Endodermal cell (in vitro differentiated cells): Measurements from ENCODE around the gene MOB1A. TPM values are rescaled to one million over a fixed set of nuclear protein-coding genes. Genes with fewer than 3 reads are reported as not detected.

Experiments used
- DNase-seq: peaks from one replicate; pipeline ENCODE4 v3.0.0-alpha.2; 2017
- H3K27ac ChIP-seq: 2 replicates; pipeline ENCODE4 v1.5.1; 2013; ENCODE audit warnings: mild to moderate bottlenecking, low read depth, low read length, moderate library complexity
- H3K27me3 ChIP-seq: 2 replicates; pipeline ENCODE4 v1.6.1; 2013; ENCODE audit warnings: mild to moderate bottlenecking, low read length, moderate library complexity; ENCODE audit not compliant: insufficient read depth, control insufficient read depth, poor library complexity, severe bottlenecking
- H3K36me3 ChIP-seq: 2 replicates; pipeline ENCODE4 v1.7.0; 2013; ENCODE audit warnings: mild to moderate bottlenecking, low read length, moderate library complexity; ENCODE audit not compliant: control insufficient read depth, insufficient read depth
- H3K4me1 ChIP-seq: one replicate; pipeline ENCODE4 v1.7.0; 2013; ENCODE audit warnings: low read length; ENCODE audit not compliant: control insufficient read depth, insufficient read depth
- H3K4me3 ChIP-seq: 2 replicates; pipeline ENCODE4 v1.5.1; 2013; ENCODE audit warnings: mild to moderate bottlenecking, low read length, moderate library complexity
- H3K9ac ChIP-seq: 2 replicates; pipeline ENCODE4 v1.6.1; 2013; ENCODE audit warnings: mild to moderate bottlenecking, low read length, moderate library complexity; ENCODE audit not compliant: poor library complexity, severe bottlenecking; ENCODE audit errors: extremely low read depth
- H3K9me3 ChIP-seq: 2 replicates; pipeline ENCODE4 v1.6.1; 2013; ENCODE audit warnings: mild to moderate bottlenecking, low read length, moderate library complexity; ENCODE audit not compliant: control insufficient read depth
- H3K27ac Mint-ChIP-seq: 2 replicates; pipeline ENCODE4 v1.8.0; 2020; ENCODE audit warnings: mixed read lengths
- H3K27me3 Mint-ChIP-seq: 2 replicates; pipeline ENCODE4 v1.8.0; 2021; ENCODE audit warnings: mild to moderate bottlenecking, mixed read lengths; ENCODE audit not compliant: insufficient read depth
- H3K36me3 Mint-ChIP-seq: 2 replicates; pipeline ENCODE4 v1.8.0; 2020; ENCODE audit warnings: low read depth, mixed read lengths
- H3K4me1 Mint-ChIP-seq: 2 replicates; pipeline ENCODE4 v1.8.0; 2020; ENCODE audit warnings: mixed read lengths
- H3K4me3 Mint-ChIP-seq: 2 replicates; pipeline ENCODE4 v1.8.0; 2020; ENCODE audit warnings: mild to moderate bottlenecking, moderate library complexity, mixed read lengths
- H3K9me3 Mint-ChIP-seq: 2 replicates; pipeline ENCODE4 v1.8.0; 2020; ENCODE audit warnings: mild to moderate bottlenecking, mixed read lengths
- CTCF ChIP-seq: fragments of 200-600 bp; sonication (generic); conservative IDR thresholded peaks from 2 replicates; pipeline ENCODE4 v1.5.0; 2021; ENCODE audit warnings: antibody characterized with exemption, mild to moderate bottlenecking
- WGBS, 2 experiments: methylation state at CpG; one replicate each; pipeline versions ENCODE4 v1.1.5 to v1.1.7; 2013; ENCODE audit warnings: missing lambda C conversion rate in 2 of 2, mixed read lengths in 1 of 2; ENCODE audit not compliant: insufficient coverage in 1 of 2, insufficient read length in 1 of 2; 5-methylcytosine and 5-hydroxymethylcytosine counted together
- total RNA-seq, 2 donors: library from RNA; stranded (reverse); fragmentation: NEBNext Ultra II Directional in 1 of 2; extraction: Animal tissue kit (Norgen Biotek cat#: 25700) in 1 of 2; gene quantifications; 2 replicates in 1 of 2; 3 replicates in 1 of 2; pipeline ENCODE4 v1.2.1, GENCODE V29; 2021

MOB1A gene
- total RNA-seq, 2 donors from 2014 or later = 92.3 to 125 TPM

DNA sequence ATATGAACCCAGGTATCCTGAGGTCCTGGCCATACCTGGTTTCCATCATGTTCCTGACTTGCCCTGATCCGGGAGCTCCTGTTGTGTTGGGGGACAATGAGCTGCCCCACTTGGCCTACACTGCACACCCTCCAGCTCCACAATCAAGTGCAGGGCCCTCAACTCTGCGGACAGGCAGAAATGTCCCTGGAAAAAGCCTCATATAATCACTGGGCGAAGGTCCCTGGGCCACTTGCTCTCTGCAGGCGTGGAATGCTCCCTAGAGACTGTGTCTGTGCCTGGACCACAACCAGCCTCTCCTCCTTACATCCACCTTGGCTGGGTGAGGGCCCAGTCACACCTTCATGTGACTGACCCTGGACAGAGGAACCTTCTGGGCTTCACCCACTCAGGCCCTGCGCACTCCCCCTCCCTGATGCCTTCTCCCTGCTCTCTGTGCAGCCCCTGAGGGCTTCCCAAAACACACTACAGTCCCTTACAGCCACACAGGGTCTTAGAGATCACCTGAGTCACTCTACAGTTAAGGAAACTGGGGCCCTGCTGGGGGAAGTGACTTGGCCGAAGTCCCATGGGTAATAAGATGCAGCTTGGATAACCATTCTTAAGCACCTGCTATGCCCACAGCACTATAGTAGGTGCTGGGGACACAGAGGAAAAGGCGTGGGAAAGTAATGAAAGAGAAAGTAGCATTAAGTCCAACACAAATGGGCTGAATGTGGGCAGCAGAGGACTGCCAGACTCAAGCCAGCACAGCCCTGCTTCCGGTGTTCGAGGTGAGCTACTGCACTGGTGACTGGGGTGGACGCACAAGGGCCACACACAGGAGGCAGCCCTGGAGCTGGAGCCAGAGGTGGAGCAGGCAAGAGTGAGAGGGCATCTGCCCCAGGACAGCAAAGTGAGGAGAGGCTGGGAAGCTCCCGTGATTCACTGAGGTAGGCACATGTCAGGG, 40.8 kb downstream of the MOB1A start:
- 94 to 97% methylated on average over 8 to 11 of the region's 11 CpGs for WGBS, 2 experiments
- no peaks in the 10 kb centered on the region for H3K4me1 ChIP-seq
- H3K36me3 ChIP-seq = peaks cover 24% of the 10 kb centered on the region
- no peak overlapping the region for H3K9ac ChIP-seq
- DNase-seq = peak; percentile 33
- H3K27me3 ChIP-seq = no peaks in the 10 kb centered on the region
- no peak overlapping the region for H3K4me3 ChIP-seq
- Mint-ChIP-seq H3K27ac (no peak overlapping the region), H3K27me3 (no peaks in the 10 kb centered on the region), H3K4me3 (no peak overlapping the region), H3K36me3 (peaks cover 49% of the 10 kb centered on the region), H3K9me3 (no peaks in the 10 kb centered on the region), H3K4me1 (no peaks in the 10 kb centered on the region)
- H3K9me3 ChIP-seq = no peaks in the 10 kb centered on the region
- TF ChIP-seq CTCF = no peak
- no peak overlapping the region for H3K27ac ChIP-seq

GRCh38 chr2:74131901-74132300, 46.8 kb downstream of the MOB1A start:
- H3K36me3 ChIP-seq = peaks cover 11% of the 10 kb centered on the region
- DNase-seq = no peak
- no peak overlapping the region for H3K27ac ChIP-seq
- Mint-ChIP-seq H3K27me3 (peaks cover 10% of the 10 kb centered on the region), H3K9me3 (no peaks in the 10 kb centered on the region), H3K4me3 (no peak overlapping the region), H3K36me3 (peaks cover 25% of the 10 kb centered on the region), H3K4me1 (no peaks in the 10 kb centered on the region), H3K27ac (no peak overlapping the region)
- no peaks in the 10 kb centered on the region for H3K9me3 ChIP-seq
- no peak overlapping the region for H3K4me3 ChIP-seq
- H3K9ac ChIP-seq = no peak overlapping the region
- no peaks in the 10 kb centered on the region for H3K4me1 ChIP-seq
- H3K27me3 ChIP-seq = peaks cover 11% of the 10 kb centered on the region
- 91 to 93% methylated on average over 3 to 5 of the region's 5 CpGs for WGBS, 2 experiments
- peak; percentile 23 for TF ChIP-seq CTCF

DNA sequence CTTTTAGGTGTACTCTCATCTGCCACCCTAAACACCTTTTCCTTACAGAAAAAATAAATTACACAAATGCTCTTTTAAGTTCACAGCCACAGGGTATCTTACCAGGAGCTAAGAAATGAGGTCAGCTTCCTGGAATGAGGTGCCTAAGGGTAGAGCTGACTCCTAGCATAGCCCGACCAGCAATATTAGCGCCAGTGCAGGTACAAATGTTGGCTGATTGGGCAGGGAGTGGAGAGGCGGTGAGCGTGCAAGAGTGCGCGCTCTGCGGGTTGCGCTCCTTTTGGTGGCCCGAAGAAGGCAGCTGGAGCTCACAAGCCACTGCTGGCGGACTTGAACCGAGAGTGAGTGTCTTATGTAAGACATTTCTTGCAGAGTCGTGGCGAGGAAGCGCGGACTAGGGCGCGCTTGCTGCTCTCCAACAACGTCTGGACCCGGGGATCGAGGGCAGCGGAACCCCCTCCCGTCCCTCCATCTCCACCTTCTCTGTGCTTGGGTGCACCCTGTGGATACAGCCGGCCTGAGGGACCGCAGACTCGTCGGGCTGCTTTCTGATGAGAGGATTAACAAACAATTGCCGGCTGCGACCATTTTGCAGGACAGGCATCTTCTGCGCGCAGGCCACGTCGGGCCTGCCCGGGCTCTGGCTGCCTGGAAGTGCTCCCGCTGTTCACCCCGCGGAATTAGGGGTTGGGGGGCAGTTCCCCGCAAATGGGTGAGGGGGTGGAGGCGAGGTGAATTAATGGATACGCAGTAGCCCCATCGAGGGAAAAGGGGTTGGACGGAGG, 48.3 kb downstream of the MOB1A start:
- Mint-ChIP-seq H3K27ac (no peak overlapping the region), H3K36me3 (peaks cover 21% of the 10 kb centered on the region), H3K4me1 (no peaks in the 10 kb centered on the region), H3K4me3 (peak overlapping the region; percentile 16), H3K27me3 (peaks cover 18% of the 10 kb centered on the region), H3K9me3 (no peaks in the 10 kb centered on the region)
- 92 to 94% methylated on average over 28 to 41 of the region's 41 CpGs for WGBS, 2 experiments
- H3K9ac ChIP-seq = no peak overlapping the region
- H3K4me1 ChIP-seq = no peaks in the 10 kb centered on the region
- peaks cover 11% of the 10 kb centered on the region for H3K36me3 ChIP-seq
- no peak for TF ChIP-seq CTCF
- H3K27me3 ChIP-seq = peaks cover 12% of the 10 kb centered on the region
- no peak overlapping the region for H3K4me3 ChIP-seq
- no peak overlapping the region for H3K27ac ChIP-seq
- H3K9me3 ChIP-seq = no peaks in the 10 kb centered on the region
- peak; percentile 43 for DNase-seq
